COR-L47 (cell line): Measurements from ENCODE around the gene PRKCG.

ENCODE experiments used
- DNase-seq: peaks from one replicate; lab custom pipeline; 2025; lab: John Stamatoyannopoulos, UW

The PRKCG gene

DNA sequence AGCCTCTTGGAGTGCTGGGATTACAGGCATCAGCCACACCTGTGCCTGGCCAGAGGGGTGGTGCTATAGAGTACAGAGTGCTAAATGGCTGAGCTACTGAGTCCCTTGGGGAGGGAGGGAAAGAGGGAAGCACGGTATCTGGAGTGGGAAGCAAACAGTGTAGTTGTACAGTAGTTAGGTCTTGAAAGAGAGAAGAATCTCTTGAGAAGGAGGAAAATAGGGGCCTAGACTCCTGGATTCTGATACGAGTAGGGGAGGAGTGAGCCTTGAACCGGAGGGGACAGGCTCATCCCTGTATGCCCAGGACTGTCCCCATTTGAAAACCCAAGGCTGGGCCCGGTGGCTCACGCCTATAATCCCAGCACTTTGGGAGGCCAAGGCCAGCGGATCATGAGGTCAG, 9.2 kb upstream of the PRKCG start:
- DNase-seq, result no peak

DNA sequence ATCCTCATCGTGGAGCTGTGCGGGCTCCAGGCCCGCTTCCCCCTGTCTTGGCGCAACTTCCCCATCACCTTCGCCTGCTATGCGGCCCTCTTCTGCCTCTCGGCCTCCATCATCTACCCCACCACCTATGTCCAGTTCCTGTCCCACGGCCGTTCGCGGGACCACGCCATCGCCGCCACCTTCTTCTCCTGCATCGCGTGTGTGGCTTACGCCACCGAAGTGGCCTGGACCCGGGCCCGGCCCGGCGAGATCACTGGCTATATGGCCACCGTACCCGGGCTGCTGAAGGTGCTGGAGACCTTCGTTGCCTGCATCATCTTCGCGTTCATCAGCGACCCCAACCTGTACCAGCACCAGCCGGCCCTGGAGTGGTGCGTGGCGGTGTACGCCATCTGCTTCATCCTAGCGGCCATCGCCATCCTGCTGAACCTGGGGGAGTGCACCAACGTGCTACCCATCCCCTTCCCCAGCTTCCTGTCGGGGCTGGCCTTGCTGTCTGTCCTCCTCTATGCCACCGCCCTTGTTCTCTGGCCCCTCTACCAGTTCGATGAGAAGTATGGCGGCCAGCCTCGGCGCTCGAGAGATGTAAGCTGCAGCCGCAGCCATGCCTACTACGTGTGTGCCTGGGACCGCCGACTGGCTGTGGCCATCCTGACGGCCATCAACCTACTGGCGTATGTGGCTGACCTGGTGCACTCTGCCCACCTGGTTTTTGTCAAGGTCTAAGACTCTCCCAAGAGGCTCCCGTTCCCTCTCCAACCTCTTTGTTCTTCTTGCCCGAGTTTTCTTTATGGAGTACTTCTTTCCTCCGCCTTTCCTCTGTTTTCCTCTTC, 8.0 kb upstream of the PRKCG start:
- DNase-seq, result no peak

DNA sequence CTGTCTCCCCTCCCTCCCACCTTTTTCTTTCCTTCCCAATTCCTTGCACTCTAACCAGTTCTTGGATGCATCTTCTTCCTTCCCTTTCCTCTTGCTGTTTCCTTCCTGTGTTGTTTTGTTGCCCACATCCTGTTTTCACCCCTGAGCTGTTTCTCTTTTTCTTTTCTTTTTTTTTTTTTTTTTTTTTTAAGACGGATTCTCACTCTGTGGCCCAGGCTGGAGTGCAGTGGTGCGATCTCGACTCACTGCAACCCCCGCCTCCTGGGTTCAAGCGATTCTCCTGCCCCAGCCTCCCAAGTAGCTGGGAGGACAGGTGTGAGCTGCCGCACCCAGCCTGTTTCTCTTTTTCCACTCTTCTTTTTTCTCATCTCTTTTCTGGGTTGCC, 7.4 kb upstream of the PRKCG start:
- no peak for DNase-seq

DNA sequence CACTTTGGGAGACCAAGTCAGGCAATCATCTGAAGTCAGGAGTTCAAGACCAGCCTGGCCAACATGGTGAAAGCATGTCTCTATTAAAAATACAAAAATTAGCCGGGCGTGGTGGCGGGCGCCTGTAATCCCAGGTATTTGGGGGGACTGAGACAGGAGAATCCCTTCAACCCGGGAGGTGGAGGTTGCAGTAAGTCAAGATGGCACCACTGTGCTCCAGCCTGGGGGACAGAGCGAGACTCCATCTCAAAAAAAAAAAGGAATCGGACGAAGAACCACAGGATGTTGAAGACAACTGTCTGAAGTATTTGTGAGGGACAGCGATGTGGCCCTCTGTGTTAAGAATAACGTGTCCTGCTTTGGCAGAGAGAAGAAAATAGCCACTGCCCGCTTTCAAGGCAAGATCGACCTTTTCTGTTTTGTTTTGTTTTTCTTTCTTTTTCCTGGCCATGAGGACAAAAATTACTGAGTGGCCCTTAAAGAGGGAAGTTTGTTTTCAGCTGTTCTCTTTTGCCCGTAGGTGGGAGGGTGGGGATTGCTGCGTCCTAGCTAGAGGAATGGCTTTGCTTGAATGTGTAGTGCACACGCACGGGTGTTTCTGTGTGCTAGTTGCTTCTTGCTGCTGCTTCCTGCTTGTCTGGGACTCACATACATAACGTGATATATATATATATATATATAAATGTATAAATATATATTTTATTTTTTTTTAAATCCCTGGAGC, 6.2 kb upstream of the PRKCG start:
- DNase-seq, result no peak

DNA sequence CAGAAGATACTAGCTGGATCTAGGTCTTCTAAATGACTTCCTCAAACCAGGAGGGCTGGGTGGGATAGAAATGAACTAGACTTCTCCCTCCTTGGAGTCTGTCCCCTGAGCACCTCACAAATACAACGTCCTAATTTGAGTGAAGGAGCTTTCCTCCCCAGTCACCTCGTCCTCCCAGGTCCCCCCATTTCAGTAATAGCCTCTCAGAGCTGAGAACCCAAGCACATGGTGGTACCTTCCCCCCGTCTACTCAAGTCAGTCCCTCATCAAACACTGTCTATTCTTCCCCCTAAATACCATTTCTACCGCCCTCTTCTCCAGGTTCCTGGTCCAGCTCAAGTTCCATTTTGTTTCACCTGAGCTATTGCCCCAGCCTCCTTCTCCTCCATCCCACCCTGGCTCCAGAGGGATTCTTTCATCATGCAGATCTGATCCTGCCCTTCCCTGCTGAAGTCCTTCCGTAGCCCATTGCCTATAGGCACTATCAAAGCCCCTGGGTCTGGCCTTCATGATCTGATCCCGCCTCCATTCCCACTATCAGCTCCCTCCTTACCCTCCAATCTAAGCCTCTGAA, 5.3 kb upstream of the PRKCG start:
- DNase-seq, result no peak

DNA sequence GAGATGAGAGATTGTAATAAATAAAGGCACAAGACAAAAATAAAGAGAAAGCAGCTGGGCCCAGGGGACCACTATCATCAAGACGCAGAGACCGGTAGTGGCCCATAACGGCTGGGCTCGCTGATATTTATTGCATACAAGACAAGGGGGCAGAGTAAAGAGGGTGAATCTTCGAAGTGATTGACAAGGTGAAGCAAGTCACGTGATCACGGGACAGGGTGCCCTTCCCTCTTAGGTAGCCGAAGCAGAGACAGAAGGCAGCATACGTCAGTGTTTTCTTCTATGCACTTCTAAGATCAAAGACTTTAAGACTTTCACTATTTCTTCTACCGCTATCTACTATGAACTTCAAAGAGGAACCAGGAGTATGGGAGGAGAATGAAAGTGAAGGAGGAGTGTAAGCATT, 4.6 kb upstream of the PRKCG start:
- DNase-seq, result no peak

DNA sequence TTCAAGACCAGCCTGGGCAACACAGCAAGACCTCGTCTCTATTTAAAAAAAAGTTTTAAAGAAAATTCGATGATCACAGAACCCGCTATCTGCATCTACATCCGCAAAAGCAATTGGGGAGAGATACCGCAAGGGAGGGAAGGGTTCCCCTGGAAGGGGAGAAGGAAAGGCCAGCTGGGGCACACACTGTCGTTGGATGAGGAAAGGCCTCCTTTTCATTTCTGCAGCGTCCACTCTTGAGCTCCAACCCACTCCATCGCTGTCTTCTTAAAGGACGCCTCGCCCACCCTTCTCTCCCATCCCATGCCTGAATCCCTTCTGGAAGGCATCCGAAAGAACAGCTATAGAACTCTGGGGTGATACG, 3.2 kb upstream of the PRKCG start:
- DNase-seq, result no peak

DNA sequence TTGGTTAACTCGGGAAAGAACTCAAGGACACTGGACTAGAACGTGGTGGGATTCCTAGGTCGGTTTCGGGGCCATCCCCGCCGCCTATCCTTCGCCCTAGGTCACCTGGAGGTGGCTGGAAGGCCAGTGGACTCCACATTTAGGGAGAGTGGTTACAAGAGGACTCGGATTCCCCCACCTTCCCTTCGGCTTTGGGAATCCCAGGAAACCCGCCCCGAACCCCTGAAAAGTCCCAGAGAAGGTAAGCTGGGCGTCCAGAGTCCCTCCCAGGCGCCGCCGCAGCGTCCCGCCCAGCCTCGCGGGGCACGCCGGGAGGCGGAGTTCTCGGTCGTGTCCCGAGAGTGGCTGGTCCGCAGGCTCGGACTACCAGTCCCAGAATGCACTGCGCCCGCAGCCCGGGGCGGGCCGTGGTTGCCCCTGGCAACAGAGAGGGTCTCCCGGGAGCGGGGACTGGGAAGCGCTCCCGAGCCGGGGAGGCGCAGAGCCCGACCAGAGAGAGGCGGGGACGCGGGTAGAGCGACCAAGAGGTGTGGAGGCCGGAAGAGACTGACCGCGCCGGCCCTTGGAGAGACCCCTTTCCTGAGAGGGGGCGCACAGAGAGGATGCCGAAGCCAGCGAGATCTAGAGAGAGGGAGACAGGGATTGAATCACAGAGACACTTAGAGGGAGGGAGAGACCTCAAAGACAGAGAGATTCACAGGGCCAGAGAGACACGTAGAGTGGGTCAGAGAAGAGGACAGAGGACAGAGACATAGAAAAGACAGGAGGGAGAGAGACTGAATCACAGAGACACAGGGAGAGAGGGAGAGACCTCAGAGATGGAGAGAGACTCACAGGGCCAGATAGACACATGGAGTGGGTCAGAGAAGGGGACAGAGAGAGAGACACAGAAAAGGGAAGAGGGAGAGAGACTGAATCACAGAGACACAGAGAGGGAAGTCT, 2.6 kb upstream of the PRKCG start:
- peak; percentile 54 for DNase-seq

DNA sequence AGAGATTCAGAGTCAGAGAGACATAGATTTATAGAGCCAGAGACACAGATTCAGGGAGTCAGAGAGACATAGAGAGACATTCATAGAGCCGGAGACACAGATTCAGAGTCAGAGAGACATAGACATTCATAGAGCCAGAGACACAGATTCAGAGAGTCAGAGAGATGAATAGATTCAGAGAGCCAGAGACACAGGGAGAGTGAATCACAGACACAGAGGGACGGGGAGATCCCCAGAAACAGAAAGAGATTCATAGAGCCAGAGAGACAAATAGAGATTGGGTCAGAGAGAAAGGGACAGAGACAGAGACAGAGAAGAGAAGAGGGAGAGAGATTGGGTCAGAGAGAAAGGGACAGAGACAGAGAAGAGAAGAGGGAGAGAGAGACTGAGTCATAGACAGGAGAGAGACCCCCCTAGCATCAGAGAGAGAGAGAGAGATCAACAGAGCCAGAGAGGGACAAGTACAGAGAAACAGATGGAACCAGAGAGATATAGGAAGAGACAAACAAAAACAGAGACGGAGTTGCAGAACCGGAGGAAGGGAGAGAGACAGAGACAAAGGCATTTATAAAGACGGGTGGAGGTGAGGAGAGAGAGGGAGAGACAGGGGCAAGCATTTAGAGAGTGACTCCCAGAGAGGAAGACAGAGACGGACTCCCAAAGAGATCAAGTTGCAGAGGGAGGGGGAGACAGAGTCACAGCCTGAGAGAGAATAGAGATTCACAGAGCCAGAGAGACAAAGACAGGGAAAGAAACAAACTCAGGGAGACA, 1.1 kb upstream of the PRKCG start:
- DNase-seq, result no peak

DNA sequence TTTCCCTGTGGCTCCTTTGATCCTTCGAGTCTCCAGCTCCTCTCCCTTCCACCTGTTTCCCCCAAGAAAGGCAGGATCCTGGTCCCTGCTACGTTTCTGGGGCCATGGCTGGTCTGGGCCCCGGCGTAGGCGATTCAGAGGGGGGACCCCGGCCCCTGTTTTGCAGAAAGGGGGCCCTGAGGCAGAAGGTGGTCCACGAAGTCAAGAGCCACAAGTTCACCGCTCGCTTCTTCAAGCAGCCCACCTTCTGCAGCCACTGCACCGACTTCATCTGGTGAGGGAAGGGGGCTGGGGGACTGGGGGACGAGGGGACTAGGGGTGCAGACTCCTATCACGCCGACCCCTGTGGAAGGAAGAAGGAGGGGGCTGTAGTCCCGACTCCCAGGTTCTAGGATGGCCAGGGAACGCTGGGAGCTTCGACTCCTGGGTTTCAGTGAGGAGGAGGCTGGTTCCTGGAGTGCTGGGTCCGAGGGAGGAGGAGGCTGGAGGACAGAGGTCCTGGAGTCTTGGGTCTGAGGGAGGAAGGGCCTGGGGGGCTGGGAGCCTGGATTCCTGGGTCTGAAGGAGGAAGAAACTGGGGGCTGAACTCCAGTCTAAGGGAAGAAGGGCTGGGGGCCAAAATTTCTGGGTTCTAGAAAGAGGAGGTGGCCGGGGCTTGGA, 524 bp downstream of the PRKCG start:
- no peak for DNase-seq

DNA sequence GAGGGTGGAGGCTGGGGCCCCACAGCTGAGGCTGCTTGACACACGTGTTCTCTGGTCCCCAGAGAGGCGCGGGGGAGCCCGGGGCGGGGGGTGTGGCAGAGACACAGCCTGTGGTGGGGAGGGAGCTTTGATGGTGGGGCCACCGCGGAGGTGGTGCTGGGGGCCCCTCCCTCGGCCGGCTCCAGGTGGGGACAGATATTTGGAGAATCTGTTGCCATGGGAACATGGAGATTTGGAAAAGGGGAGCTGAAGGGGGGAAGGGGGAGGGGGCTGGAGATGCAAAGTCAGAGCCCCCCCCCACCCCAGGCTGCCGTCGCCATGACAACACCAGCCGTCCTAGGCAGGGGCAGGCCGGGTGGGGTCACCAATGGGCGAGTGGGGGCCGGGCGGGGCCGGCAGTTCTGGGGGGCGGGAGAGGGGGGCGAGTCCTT, 1.2 kb downstream of the PRKCG start:
- no peak for DNase-seq

DNA sequence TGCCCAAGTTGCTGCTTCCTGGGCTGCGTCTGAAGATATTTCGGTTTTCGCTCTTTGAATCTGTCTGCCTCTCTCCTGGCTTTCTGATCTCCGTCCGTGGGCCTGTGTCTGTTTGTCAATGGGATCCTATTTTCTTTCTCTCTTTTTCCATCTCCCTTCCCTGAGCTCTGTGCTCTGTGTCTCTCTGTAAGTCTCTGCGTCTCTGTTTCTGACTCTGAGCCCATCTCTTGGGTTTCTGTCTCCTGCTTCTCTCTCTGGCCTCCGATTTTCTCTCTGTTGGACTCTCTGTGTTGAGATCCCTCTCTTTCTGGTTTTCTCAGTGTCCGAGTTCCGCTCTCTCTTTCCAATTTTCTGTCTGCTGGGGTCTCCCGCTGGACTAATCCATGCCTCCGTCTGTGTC, 1.7 kb downstream of the PRKCG start:
- no peak for DNase-seq

DNA sequence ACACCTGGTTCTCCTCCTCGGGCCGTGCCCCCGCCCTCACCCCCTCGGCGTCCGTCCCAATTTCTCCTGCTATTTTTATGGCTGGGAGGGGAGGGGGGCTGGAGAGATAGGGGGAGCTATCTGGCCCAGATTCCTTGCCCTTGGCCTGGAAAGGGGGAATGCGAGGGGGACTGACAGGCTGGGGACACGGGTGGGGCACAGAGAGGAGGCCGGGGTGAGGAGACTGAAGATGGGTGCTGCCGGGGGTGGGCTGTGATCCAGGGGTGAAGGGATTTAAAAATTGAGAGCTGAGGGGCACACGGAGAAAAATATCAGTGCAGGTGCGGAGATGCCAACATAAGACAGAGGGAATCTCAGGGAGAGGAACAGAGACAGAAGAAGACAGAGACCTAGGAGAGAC, 2.3 kb downstream of the PRKCG start:
- no peak for DNase-seq

DNA sequence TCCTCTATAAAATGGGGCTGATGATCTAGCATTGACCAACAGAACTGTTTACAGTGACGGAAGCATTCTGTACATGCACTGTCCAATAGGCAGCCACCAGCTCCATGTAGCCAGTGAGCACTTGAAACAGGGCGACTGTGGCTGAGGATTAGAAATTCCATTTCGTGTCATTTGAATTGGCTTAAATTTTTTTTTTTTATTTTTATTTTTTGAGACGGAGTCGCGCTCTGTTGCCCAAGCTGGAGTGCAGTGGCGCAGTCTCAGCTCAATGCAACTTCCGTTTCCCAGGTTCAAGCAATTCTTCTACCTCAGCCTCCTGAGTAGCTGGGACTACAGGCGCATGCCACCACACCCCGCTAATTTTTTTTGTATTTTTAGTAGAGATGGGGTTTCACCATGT, 3.0 kb downstream of the PRKCG start:
- no peak for DNase-seq

DNA sequence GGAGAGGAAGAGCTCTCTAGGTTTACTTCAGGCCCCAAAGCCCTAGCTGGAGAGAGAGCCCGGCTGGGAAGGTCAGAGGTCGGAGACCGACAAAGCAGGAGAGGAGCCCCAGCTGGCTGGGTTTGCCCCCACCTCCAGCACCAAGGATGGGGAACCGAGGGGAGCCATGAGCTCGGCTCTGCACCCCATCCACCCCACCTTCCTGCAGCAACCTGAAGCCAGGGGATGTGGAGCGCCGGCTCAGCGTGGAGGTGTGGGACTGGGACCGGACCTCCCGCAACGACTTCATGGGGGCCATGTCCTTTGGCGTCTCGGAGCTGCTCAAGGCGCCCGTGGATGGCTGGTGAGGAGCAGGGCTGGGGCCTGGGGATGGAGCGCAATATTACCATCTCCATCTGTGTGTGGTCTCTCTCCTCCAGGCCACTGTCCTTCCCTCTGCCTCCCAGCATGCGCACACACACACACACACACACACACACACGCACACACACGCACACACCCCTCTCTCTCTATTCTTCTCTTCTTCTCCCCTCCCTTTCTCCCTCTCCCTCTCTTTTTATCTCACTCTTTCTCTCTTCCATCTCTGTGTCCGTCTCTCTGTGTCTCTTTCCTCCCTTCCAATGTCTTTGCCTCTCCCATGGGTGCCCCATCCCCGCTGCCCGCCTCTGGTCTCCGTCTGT, 10.4 kb downstream of the PRKCG start:
- no peak for DNase-seq

DNA sequence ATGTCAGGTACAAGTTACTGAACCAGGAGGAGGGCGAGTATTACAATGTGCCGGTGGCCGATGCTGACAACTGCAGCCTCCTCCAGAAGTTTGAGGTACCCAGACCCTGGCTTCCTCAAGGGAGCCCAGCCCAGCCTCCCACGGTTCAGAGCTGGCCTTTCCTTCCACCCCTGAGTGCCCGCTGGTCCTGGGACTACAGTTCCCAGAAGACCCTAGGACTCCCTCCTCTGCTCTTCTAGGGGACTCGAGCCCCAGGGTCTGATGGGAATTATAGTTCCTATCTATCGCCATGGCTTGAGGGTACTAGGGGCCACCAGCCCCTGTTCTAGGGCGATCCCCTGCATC, 11.0 kb downstream of the PRKCG start:
- DNase-seq, result no peak

DNA sequence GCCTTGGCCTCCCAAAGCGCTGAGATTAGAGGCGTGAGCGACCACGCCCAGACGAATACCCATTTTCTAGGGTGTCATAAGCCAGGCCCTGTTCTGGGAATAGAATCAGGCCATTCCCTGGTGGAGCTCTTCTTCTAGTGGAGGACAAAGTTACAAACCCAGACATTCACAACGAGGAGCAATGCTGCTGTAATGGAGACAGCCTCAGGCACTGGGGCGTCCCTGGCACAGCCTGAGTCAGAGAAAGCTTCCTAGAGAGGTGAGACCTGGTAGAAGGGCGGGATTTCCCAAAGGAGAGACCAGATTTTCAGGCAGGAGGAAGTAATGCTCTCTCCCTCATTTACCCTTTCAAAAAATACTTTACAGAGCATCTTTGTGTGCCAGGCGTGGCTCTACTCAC, 12.7 kb downstream of the PRKCG start:
- no peak for DNase-seq

DNA sequence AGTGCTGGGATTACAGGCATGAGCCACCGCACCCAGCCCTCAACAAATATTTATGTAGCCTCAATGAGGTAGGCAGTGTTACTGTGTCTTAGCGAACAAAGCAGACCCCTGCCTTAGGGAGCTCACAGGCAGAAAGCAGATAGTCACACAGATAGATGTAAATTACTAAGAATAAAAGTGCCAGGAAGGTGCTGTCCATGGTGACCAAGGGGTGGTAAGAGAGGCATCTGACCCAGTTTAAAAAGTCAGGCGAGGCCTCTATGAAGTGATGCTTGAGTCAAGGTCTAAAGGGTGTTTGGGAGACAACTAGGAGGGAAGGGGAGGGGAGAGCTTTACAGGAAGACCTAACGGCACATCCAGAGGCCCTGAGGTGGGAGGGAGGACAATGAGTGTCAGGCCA, 14.7 kb downstream of the PRKCG start:
- no peak for DNase-seq

DNA sequence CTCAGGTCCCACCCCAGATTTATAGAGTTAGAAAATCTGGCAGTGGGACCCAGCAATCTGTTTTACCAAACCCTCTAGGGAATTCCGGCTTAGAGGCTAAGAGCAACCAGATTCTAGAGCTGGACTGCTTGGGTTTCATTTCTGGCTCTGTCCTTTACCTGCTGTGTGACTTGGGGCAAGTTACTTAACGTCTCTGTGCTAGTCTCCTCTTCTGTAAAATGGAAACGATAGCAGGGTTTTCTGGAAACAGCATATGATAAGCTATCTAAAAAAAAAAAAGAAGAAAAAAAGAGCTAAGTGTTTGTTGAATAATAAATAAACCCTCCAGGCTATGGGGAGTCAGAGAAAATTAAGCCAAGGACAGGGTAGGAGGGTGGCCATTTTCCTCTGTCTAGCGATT, 15.5 kb downstream of the PRKCG start:
- DNase-seq, result no peak

DNA sequence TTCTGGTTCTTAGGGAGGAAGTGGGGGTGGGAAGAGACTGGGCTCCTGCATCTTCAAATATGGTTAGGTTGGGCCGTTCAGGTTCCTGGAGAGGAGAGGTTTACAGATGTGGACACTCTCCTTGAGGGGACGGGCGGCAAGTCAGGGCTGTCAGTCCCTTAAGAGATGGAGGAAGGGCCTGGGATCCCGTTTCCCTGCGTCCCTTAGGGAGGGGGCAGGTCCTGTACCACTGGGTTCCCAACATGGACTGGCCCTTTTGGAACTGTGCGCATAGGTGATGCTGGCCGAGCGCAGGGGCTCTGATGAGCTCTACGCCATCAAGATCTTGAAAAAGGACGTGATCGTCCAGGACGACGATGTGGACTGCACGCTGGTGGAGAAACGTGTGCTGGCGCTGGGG, 16.2 kb downstream of the PRKCG start:
- DNase-seq, result no peak
